ENCODE measurements around the gene ZBTB40. TPM values are rescaled to one million over a fixed set of nuclear protein-coding genes. Genes with fewer than 3 reads are reported as not detected.
A peak's percentile ranks its signal among the peaks of the same experiment; 100 is the strongest.

The ZBTB40 gene
- total RNA-seq, 1 donor: 15.5 TPM

GRCh38 chr1:22415489-22415888 is 36.2 kb upstream of the ZBTB40 start:
- no peak for TF ChIP-seq CTCF (IDR thresholded peaks at IDR 0.05; ENCODE audit: insufficient read depth, low read depth, low read length)
- no peak for DNase-seq (ENCODE audit: low read depth)
- H3K4me3 ChIP-seq (ENCODE audit: low read depth, low read length): no peak overlapping the region

DNA sequence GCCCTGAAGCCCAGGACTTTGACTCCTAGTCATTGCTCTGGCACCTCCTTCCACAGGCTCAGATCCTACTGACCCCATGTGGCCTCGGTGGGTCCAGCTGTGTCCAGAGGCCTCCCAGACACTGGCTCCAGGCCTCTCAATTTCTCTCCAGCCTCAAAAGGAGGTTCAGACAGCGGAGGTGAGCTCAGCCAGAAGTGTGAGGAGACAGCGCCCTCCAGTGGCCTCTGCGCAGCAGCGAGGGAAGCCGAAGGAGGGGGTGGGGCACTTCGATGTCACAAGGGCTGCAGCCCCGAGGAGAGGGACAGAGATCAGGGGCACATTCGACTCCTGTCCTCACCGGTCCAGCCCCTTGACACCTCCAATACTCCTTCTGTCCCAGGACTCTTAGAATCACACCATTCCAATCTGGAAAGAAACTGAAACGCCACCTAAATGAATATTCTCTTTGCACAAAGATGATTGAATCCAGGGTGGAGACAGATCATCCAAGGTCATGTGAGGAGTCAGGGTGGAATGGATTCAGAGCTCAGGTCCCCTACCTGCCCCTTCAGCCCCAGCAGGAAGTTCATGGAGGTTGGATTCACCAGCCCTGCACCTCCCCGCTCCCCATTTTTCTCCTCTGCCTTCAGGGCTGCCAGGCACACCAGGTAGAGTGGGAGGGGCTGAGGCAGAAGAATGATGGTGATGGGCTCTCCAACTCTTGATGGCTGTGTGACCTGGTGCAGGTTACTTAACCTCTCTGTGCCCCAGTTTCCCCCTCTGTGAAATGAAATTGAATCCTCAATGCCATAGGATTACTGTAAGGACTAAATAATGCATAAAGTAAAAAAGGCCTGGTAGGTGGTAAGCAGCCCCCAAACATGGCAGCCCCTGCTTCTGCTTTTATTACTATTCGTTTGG is 34.8 kb upstream of the ZBTB40 start:
- peak; percentile 97 for TF ChIP-seq CTCF (IDR thresholded peaks at IDR 0.05; ENCODE audit: insufficient read depth, low read depth, low read length)
- peak; percentile 74 for DNase-seq (ENCODE audit: low read depth)
- no peak overlapping the region for H3K4me3 ChIP-seq (ENCODE audit: low read depth, low read length)

DNA sequence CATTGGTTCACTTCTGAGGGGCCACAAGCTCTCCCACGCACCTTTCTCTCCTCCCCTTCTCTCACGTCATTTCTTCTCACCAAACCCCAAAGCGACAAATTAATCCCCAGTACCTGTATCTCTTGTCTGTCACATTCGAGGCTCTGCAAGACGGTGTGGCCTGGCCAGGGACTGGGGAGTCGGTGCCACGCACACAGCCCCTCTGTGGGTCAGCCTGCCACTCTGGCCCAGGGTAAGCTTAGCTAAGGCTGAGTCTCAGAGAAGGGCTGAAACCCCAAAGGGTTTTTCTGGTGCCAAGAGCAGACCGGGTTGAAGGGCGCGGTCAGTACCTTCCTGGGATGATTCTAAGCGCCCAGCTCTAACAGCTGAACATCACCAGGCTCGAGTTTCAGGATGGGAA is 34.2 kb upstream of the ZBTB40 start:
- TF ChIP-seq CTCF (IDR thresholded peaks at IDR 0.05; ENCODE audit: insufficient read depth, low read depth, low read length): no peak
- DNase-seq (ENCODE audit: low read depth): no peak

DNA sequence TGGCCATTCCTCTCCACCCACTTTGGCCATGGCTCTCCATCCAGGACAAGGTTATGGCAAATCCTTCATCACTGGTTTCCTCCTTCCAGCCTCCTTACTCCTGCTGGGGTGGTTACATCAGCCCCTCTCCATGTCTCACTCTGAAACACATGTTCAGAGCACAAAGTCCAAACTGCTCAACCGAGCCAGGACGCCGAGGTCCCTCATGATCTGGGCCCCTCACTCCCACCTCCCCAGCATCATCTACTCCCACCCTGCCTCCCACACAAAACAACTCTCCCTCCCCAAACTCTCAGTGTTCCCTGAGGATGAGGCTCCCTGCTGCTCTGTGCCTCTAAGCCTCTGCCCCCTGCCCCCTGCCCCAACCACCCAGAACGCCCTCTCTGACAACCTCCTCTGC is 33.3 kb upstream of the ZBTB40 start:
- no peak for TF ChIP-seq CTCF (IDR thresholded peaks at IDR 0.05; ENCODE audit: insufficient read depth, low read depth, low read length)
- DNase-seq (ENCODE audit: low read depth): no peak
- no peak overlapping the region for H3K4me3 ChIP-seq (ENCODE audit: low read depth, low read length)

More for the DNA sequence above, 34.2 kb upstream of the ZBTB40 start:
- no peak overlapping the region for H3K4me3 ChIP-seq (ENCODE audit: low read depth, low read length)

DNA sequence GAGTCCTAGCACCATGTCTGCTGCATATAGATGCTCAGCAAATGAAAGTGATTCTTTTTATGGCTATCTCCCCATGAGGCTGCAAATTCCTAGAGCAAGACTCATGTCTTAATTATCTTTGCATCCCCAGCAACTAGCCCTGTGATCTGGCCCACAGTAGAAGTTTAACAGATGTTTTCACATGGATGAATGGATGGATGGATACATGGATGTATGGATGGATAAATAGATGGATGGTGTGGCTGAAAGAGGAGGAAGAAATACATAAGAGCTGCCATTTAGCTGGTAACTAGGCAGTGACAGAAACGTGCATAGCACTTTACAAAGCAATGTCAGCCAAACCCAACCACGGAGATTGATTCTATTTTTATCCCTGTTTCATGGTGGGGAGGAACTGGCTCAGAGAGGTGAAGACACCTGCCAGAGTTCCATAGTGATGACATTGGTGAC is 32.7 kb upstream of the ZBTB40 start:
- peak; percentile 75 for DNase-seq (ENCODE audit: low read depth)
- TF ChIP-seq CTCF (IDR thresholded peaks at IDR 0.05; ENCODE audit: insufficient read depth, low read depth, low read length): no peak
- H3K4me3 ChIP-seq (ENCODE audit: low read depth, low read length): no peak overlapping the region

DNA sequence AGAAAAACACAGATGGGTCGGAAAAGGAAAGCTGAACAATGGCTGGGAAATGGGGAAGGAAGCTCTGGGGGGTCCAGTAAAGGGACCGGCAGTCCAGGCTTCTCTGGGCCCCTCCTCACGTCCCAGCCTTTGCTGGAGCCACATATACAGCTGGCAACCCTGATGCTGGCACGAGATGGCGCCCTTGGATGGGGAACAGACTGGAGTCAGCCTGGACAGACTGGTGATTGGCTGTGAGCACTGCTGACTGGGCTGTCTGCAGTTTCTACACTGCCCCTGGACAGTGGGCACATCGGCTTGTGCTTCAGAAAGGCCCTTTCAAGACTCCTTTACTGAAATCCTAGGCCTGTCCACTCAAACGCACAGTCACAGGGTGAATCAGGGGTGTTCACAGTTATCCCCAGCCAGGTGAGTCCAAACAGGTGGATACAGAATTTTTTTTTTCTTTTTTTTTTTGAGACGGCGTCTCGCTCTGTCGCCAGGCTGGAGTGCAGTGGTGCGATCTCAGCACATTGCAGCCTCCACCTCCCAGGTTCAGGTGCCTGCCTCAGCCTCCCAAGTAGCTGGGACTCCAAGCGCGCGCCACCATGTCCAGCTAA is 31.1 kb upstream of the ZBTB40 start:
- peak; percentile 86 for TF ChIP-seq CTCF (IDR thresholded peaks at IDR 0.05; ENCODE audit: insufficient read depth, low read depth, low read length)
- no peak overlapping the region for H3K4me3 ChIP-seq (ENCODE audit: low read depth, low read length)
- DNase-seq (ENCODE audit: low read depth): peak; percentile 79

All from fibroblast of villous mesenchyme (primary cell).